ENCODE results near the gene MINDY1.

The MINDY1 gene

DNA sequence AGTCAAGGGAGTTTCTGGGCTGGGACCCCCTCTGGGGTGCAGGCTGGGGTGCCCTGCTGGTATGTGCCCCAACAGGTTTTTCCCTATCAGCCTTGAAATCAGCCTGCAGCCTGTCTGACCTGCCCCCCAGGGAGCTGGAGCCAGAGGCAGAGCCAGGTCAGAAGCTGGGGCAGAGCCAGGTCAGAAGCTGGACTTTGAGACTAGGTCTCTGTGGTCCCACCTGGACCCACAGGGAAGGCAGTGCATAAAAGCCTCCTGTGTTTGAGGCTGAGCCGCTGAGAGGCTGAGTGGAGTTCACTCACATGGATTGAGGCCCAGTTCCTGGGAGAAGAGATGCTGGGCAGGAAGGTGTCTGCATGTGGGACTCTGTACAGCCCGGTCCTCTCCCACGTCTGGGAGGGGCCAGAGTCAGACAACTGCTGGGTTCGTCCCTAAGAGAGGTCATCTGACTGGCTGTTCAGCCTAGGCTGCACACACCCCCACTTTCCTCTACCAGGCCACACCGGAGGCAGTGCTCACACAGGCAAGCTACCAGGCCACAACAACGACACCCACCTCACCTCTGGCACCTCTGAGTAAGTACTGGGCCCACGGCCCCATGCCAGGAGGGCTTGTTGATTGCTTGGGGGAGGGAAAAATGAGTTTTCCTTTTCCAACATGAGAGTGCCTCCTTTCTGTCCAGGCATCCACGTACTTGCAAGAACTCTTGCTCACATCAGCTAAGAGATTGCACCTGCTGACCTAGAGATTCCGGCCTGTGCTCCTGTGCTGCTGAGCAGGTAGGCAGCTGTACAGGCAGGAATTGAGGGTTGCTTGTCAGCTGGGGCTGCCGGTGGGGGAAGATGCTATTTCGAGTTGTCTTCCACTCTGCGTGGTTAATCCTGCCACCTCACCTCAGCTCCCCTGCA lies 24.6 kb downstream of the MINDY1 start, which contains the start of gene ANXA9:
TSS of gene ANXA9 (plus strand) at position 488 of the 908 bp plus-strand sequence. CDS start 814 bp downstream, outside the sequence.
- DNase-seq, result no peak

DNA sequence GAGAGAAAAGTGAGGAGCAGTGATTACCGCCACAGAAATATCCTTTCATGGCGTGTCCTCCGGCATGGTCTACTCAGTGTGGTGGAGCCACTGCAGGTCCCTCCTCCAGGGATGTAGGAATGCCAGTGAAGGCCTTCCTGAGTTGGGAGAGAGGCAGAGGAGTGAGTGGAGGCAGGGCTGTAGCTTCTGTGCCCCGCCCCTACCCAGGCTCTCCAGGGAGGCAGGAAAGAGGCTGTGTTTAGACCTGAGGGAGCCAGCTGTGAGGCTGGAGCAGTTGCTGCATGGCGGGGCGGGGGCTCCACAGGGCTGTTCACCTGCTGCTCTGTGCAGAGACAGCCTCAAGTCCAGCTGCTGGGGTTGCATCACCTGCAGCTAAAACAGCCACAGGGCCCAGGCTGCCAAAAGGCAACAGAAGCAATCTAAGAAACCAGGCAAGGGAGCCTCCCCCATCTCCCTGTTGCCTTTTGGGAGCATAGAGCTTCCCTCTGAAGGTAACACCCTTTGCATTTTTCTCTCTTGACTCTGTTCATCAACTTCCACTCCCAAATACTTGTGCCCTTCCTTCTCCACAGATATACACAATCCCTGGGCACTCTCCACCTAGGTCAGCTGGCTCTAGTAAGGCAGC lies 25.4 kb downstream of the MINDY1 start:
- no peak for DNase-seq

DNA sequence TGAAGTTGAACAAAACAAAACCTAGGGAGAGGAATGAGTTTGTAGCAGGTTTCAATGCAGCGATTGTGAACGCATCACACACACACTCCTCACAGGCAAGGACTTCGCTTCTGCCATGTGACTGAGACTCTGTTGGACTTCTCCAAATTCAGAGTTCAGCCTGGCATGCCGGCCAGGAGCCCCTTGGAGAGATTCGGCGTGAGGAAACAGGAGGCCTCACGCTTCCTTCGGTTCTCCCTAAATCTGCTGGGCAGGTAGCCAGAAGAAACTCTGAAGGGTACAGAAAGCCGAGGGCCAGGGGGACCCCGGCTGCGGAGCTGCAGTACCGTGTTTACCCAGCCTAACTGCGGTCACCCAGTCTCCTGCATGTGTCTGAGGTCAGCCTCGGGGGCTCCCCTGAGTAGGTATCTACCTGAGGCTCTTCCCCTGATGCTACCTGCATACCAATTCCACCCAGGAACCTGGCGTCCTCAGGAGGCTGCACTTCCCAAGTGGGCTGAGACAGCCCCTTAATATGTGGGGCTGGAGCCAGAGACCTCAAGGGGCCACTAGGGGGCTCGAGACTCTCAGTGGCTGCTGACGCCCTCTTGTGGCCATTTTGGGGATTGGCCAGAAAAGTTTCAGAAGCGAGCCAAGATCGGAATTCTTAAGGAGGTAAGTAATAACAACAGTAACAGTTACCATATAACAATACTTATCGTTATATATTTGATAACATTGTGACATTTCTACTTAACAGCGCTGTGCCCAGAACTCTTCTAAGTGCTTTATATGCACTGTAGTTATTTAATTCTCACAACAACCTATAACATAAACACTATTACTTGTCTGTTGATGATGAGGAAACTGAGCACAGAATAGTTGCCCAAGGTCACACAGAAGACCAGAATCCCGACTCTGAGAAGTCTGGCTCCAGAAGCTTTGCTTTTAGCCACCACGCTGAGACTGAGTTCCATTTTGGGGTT lies 27.3 kb downstream of the MINDY1 start:
- DNase-seq, result peak; percentile 93 to 96

DNA sequence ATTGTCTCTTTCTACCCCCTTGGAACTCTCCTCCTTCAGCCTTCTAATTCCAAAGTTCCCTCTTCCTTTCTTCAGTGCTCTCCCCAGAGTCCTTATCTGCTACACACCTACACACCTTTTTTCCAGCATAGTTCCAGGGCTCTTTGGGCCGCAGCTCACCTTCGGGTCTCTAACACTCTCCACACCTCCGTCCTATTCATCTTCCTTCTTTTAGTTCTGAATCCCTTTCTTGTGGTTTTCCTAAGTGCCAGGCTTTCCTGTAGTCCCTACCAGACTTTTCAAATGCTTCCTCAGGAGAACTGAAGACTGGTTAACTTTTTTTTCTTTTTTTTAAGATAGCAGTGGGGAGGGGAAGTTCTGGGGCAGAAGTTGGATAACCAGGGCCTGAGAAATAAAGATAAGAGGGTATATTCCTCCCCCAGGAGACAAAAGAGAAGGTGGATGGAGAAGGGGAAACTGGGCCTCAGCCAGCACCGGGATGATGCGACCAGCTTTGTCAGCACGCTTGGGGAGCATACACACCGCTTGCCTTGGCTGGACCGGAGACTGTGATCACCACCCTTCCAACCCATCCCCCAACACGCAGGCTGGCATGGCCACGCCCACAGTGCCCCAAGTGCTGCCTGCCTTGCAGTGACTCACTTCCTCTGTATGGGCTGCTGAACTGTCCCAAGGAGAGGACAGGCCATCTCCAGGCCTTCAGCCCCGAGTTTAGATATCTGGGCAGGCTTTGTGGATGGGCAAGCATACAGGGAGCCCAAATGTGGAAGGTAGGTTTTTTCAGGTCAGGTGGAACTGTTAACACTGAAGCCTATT lies 29.6 kb downstream of the MINDY1 start:
- DNase-seq, result peak; percentile 85 to 88

DNA sequence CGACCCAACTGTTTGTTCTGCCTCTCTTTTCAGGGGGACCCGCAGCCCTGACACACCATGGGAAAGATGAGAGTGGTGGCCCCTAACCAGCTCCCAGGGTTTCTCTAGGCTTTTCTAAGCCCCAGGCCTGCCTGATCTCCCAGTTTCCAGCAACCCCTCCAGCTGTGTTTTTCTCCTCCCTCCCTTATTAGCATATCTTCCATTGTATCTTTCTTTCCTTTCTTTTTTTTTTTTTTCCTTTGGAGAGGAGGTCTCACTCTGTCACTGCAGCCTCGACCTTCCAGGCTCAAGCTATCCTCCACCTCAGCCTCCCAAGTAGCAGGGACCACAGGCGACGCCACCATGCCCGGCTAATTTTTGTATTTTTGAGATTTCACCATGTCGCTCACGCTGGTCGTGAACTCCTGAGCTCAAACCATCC lies 30.3 kb downstream of the MINDY1 start:
- DNase-seq, result no peak

DNA sequence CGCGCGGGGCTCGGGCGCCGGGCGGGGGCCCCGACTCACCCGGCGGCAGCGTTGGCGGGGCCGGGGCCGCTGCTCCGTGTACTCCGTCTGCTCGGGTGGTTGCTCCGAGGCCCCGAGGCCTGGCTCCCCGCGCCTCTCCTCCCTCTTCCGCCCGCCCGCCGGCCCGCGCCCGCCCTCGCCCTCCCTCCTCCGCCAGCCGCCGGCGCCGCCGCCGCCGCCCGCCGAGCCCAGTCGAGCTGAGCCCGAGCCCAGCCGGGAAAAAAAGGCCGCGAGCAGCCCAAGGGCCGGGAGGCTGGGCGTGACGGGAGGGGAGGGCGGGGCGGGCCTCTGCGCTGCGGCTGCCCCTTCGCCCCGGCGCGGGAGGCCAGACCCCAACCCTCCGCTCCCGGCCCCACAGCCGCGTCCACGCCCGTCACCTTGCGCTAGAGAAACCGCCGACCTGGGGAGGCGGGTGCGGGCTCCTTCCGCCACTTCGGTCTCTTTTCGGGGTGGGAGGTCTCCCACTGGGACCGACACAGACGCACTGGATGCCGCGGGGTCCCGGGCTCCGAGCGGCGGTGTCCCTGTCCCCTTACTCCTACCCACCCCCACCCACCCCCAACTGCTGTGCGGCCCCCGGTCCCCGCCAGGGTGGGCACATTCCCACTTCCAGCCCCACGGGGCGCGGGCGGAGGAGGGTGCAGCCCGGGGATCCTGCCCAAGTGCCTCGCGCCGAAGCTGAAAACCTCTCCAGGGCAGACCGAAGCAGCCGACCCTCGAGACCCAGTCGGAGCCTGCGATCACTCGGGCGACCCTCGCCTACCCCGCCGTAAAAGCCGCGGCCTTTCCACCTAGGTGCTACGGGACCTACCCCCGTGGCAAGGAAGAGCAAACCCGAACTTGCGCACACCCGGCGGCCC lies 31.9 kb downstream of the MINDY1 start, which contains the start of gene CERS2:
TSS of gene CERS2 (minus strand) at position 256 of the 899 bp plus-strand sequence. CDS start 5,745 bp downstream, outside the sequence.
- DNase-seq, result peak; percentile 73 to 80

DNA sequence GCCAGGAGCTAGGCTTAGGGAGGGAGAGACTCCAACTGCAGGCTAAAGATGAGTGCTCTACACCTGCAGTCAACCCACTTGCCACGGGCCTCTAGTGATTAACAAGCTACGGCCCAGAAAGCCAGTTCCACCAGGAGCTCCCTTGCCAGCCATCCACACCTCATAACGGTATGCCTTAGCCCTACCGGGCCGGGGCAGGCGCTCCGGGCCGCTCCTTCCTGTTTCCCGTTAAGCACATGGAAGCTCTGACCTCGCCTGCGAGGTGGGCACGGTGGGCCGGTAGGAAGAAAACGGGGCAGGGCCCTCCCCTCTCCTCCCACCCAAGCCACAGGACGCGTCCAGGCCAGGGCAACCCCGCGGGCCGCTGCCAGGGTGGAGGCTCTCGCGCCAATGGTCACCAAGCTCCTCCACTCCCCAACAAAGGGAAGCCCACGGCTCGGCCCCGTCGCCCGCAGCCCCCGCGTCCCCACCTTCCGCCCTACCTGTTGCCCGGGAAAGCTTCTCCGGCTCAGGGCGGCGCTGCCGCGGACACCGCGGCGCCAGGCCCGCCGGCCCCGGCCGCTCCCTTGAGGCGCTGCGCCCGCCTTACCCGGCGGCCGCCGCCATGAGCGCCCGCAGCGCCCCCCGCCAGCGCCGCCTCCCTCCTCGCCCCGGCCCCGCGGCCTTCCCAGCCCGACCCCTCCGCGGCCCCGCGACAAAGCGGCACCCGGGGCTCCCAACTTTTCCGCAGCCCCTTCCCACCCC lies 32.7 kb downstream of the MINDY1 start:
- peak; percentile 69 to 73 for DNase-seq

DNA sequence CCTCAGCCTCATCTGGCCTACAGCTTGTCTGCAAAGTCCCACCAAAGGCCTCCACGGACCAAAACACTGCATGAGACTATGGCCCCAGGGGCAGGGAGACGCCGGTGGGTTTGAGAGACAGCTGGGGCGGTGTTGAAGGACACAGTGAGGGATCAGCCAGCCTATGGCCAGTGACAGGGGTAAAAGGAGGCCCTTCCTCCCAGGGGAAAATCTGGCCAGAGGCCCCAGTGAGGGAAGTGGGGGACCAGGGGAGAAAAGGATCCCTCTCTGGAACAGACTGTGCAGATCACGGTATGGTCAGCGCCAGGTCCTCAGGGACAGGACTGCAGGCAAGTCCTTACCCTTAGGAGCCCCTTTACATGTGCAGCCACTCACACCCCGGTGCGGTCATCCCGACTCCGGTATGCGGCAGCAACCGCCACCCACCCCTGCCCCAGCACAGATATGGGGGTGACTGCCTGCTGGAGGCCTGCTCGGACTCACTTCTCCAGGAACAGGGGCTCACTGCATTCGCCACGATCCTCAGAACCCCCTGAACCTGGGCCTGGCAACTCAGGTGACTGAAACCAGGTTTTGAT lies 33.4 kb downstream of the MINDY1 start:
- peak; percentile 40 for DNase-seq

DNA sequence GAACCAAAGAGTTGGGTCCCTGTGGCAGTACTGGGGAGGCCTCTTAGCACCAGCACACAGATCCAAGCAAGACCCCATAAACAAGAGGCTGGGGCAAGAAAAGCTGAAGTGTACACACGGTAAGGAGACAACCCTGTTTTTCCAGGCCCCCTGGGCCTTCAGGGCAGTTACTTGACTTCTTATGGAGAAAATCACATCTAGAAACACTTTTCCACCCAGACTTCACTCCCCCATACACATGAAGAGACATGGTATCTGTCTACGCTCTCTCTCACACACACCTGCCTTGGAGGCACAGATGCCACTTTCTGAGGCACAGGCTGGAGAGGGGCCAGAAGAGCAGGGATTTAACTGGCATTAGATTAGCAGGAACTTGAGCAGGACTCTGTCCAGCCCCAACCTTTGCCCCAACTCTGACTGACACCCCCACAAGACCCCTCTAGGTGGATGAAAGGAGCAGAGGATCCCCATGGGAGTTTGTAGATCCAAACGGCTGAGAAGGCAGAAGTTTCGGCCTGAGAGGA lies 34.2 kb downstream of the MINDY1 start:
- no peak for DNase-seq

DNA sequence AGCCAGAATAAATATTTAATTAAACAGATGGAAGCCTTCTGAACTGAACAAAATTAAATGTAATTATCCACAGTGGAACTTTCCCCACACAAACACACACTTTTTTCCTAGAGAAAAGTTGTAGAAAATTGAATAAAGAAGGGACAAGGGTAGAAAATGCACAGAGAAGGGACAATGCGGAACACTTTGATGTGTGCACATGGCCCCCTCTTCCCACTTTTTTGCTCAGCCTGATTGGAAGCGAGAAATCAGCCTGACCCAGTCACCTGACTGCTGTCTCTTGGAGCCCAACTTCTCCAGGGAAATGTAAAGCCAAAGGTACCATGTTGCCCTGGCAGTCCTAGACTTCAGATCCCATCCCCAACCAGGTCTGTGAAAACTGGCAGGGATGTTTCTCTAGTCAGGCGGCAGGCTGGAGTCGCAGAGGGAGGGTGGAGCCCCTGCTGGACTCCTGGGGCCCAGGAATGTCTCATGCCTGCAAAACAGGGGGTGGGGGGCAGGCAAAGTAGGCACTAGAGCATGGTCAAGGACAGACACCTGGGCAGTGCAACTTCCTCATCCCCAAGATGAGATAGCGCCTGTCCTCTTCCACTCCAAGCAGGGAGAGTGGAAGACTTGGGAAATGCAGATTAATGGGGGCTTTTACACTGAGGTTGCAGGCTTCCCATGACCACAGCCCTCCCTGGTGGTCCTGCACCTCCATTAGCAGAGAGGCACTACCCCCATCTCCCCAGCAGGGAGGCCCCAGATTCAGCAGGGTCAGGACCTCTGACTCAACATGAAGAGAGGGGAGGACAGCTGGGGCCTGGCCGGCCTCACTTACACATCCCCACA lies 34.9 kb downstream of the MINDY1 start:
- DNase-seq, result no peak

DNA sequence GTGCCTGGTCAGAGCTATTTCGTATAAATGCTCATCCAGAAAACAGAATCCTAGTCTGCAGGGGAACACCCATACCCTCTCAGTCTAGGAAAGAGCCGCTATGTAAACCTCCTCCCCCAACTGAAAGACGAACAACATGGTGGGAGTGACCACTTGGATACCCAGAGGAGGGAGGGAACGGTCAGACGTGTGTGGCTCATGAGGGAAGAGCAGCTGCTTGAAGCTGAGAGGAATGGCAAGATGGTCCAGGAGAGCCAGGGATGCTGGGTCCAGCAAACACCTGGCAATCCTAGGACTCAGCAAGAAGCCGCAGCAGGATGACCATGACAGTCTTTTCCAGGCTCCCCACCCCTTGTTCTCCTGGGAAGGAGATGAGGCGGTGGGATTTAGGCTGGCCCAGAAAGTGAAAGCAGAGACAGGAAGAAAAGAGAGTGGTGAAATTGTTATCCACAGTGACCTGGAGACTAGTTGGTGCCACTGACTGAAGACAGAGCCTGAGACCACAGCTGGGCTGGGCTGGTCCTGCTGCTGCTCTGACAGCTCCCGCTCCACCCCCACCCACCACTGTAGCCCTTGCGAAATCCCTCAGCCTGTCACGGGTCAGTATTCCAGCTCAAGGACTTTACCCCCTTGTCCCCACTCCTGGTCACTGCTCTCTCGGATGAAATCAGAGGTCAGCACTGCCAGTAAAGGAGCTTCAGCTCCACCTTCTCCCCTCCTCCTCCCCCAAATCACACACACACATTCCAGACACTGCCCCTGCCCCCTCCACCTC lies 35.7 kb downstream of the MINDY1 start:
- no peak for DNase-seq

DNA sequence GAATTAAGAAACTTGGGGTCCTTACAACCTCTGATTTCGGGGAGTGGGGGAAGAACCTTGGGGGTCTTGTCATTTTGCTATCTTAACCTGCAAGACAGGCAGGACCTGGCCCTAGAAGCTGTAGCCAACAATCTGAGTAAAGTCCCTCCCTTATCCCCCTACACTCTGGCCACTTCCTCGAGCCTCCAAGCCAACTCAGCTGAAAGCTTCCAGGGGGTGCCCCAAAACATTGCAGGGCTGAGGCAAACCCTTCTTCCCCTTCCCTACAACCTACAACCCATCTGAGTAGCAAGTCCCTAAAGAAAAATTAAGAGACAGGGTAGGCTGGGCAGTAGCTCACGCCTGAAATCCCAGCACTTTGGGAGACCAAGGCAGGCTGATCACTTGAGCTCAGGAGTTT lies 37.1 kb downstream of the MINDY1 start:
- no peak for DNase-seq

DNA sequence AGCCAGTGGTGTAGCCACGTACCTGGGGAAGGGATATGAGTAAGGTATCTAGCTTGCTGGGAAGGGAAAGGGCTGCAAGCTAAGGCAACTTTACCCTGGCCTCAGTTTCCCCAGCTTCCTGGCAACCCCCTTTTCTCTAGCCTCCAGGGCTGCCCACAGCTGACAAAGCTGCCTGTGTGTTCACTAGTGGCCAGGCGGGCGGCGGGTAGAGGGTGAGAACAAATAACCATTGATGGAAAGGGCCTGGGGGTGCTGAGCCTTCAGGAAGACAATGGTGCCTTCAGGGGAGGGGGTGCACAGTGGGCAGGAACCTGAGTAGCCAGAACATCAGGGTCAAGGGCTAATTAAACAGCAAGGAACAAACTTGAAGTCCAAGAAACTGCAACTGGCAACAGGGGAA lies 38.2 kb downstream of the MINDY1 start:
- DNase-seq, result no peak

DNA sequence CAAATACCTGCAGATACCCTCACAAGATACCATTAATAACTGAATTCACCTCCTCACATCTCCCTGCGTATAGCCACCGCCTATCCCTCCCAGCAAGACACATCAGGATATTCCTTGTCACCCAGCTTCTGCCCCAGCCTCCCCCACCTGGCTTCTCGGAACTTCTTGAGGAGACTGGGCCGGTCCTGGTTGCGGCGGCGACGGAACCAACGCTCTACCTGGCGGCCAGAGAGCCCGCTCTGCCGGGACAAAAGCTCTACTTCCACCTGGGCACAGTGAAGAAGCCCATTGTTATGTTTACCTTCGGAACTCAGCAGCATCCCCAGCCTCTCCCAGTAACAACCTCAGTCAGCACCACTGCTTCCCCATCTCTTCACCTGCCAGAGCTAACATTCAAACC lies 38.8 kb downstream of the MINDY1 start:
- DNase-seq, result no peak

DNA sequence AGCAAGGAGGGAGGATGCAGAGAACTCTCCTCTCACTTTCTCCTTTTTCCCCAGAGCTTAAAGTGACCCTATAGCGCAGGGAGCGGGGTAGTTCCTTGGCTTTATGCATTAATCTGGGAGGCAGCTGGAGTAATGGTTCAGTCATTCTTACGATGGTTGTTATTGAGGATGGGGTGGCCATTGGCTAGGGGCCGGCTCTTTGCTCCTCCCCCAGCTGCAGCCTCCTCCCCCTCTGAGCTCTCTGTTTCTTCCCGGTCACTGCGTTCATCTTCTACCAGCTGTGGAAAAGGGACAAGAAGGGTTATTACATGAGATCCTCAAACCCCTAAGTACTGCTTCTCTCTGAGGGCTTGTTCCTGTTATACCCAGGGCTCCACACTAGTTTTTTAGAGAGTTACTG lies 40.7 kb downstream of the MINDY1 start:
- no peak for DNase-seq

DNA sequence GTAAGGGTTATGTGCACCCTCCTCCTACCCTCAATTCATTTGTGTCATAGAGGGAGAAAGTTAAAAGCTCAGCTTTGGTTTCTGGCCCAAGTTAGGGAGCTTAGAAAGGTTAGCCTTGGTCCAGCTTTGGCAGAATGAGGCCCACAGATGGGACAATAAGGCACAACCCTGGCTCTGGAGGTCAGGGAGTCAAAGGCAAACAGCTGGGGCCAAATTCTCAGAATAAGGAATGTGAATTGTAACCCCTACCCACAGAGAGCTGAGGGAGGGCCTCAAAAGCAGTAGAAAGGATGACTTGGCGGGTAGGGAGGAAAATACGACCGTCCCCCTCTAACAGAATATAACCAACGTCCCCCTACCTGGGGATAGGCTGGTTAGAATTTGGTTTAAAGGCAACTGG lies 41.1 kb downstream of the MINDY1 start:
- DNase-seq, result no peak

DNA sequence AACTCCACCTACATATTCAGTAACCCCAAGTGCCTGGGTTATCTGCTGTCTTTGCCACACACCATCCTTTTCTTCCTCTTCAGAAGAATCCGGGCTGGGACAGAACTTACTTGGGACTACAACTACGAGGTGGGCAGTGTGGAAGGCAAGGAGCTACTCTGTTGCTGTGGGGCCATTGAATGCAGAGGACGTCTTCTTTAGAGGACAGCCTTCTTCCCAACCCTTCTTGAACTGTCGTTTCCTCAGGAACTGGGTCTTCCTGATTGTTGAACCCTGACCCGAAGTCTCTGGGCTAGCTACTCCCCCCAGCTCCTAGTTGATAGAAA lies 42.6 kb downstream of the MINDY1 start:
- DNase-seq, result no peak

Data from activated T-cell treated with anti-CD3 and anti-CD28 coated beads, Interleukin-2, amount 50 U/mL, for 48 hours (primary cell).